ENCODE data around the gene PPIF.

GRCh38 chr10:79339266-79339665, 8.0 kb upstream of the PPIF start:
- no peak for TF ChIP-seq GATA2 (IDR thresholded peaks at IDR 0.05; ENCODE audit: low read depth, low read length)
- no peak for TF ChIP-seq GATA3 (IDR thresholded peaks at IDR 0.05; ENCODE audit: low read depth, low read length)
